GM13977 (cell line): ENCODE results near the gene CENPS.
A peak's percentile ranks its signal among the peaks of the same experiment; 100 is the strongest.

Experiments used
- DNase-seq: peaks from one replicate; pipeline ENCODE4 v3.0.0; 2012; ENCODE audit warnings: low spot score
- CTCF ChIP-seq: IDR thresholded peaks from 2 replicates; pipeline ENCODE4 v1.5.1; 2012; ENCODE audit warnings: mild to moderate bottlenecking, control low read depth; ENCODE audit not compliant: insufficient read depth; ENCODE audit errors: extremely low read depth, missing control alignments
- in situ Hi-C: fragments of 300-500 bp; cut with MboI; formaldehyde crosslinking; loops from one replicate; pipeline ENCODE4 v1.12.0; 2022; ENCODE audit warnings: low sequenced_read_pairs, low pct_unique_long_range_greater_than_20kb, mixed read lengths, inconsistent platforms; ENCODE audit not compliant: unreplicated experiment

CENPS gene

GRCh38 chr1:10474613-10475507, 44.6 kb downstream of the CENPS start, which contains the start of gene PEX14:
TSS of gene PEX14 (plus strand) at chr1:10474950. CDS start at chr1:10474967, 17 bp downstream.
- DNase-seq = peak; percentile 92
- in situ Hi-C loops = no loop called here
- TF ChIP-seq CTCF = no peak

- in situ Hi-C loops = no loop called here
- TF ChIP-seq CTCF = no peak
Measured at GRCh38 chr1:10475510-10475909, 45.3 kb downstream of the CENPS start.

DNA sequence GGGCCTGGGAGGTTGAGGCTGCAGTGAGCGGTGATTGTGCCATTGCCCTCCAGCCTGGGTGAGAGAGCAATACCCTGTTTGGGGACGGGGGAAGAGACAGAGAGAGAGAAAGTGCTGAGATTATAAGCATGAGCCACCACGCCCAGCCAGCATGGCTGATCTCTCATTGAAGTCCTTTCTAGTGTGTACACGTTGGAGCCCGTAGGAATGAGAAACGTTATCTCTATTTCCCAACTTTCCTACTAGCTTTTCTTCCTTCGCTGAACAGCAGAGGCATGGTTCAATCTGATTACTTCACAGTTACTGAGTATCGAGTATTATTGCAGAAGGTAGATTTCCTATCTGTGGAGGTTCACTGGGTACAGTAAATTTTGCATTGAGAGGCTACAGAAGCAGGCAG, 49.1 kb downstream of the CENPS start:
- in situ Hi-C loops = no loop called here
- DNase-seq = no peak
- no peak for TF ChIP-seq CTCF

More at GRCh38 chr1:10475510-10475909, 45.3 kb downstream of the CENPS start:
- DNase-seq = no peak

DNA sequence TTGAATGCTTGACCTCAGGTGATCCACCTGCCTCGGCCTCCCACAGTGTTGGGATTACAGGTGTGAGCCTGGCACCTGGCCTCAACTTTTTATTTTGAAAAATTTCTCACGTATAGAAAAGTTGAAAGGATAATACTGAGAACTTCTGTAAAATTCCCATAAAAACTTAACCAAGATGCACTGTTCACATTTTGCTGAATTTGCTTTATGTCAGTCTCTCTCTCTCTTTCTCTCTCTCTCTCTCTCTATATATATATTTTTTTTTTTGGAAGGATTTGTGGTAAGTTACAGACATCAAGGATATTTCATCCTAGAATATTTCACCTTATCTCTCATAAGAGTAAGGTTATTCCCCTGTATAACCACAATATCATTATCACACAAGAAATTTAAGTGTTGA, 50.4 kb downstream of the CENPS start:
- in situ Hi-C loops = loop anchor here (10.0 kb wide), 1 partner anchor 46 kb away; the partner anchor contains the start of gene CENPS
- no peak for TF ChIP-seq CTCF
- DNase-seq = no peak

DNA sequence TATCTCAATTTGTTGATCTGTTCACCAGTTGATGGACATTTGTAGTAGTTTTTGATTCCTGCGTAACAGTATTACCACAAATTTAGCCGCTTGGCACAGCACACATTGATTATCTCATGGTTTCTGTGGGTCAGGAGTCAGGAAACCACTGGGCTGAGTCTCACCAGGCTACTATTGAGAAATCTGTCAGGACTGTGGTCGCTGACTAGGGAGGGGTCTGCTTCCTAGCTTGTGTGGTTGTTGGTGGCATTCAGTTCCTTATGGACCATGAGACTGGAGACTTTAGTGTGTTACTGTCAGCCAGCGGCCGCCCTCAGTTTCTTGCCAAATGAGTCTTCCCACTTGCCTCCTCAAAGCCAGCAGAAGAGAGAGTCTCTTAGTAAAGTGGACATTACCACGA, 54.3 kb downstream of the CENPS start:
- TF ChIP-seq CTCF = no peak
- in situ Hi-C loops = loop anchor here (10.0 kb wide), 1 partner anchor 50 kb away; the partner anchor contains the start of gene CENPS
- no peak for DNase-seq

DNA sequence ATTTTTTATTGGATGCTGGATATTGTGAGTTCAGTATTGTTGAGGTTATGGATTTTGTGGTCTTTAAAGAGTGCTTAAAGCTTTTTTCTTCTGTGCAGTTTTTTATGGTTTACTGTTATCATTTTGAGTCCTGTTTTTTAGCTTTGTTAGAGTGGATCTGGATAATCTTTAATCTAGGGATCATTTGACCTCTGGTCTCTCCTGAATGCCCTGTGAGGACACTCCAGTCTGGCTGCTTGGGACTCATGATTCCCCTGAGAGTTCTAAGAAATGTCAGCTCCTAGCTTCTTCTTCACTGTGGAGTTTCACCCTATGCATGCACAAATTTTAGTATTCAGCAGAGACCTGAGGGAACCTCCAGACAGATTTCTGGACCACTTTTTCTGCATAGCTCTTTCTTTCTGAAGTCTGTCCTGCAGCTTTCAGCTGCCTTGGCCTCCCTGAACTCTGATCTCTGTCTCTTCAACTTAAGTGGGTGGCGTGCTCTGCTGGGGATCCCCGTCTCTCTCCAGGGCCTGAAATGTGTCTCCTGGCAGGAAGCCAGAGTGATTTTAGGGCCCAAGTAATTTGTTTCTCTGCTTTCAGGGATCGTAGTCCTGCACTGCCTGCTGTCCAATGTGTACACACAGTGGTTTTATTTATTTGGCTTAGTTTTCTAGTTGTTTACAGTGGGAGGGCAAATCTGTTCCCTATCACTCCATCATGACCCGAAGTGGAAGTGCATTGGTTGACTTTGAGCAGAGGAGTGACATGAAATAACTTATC, 59.2 kb downstream of the CENPS start:
- TF ChIP-seq CTCF = no peak
- in situ Hi-C loops = loop anchor here (10.0 kb wide), 1 partner anchor 55 kb away; the partner anchor contains the start of gene CENPS
- DNase-seq = no peak
